ENCODE results near the gene LYZ. TPM values are rescaled to one million over a fixed set of nuclear protein-coding genes. Genes with fewer than 3 reads are reported as not detected.
A peak's percentile ranks its signal among the peaks of the same experiment; 100 is the strongest.
"Not testable (repeated sequence)": the region's sequence is repeated elsewhere in the genome, so short reads cannot be mapped to it uniquely, and the experiment has no call there.

Gene LYZ
- total RNA-seq: 11.3 TPM
- 10 to 100 TPM; 23.0 to 80.7 (median 34.9) TPM for polyA plus RNA-seq (ENCODE audit: insufficient read depth in 1 of 8, insufficient read length in 8 of 8, low replicate concordance in 1 of 8)
- long read RNA-seq, donor 1, partial matches to known transcripts: 0 of 2 reads
- long read RNA-seq, donor 1, other reads (novel, unspliced or antisense): 0 of 2 reads
- long read RNA-seq, donor 2, partial matches to known transcripts: 0 of 1 reads
- long read RNA-seq, donor 2, other reads (novel, unspliced or antisense): 0 of 1 reads
- long read RNA-seq, donor 3, partial matches to known transcripts: 0 of 4 reads
- long read RNA-seq, donor 3, other reads (novel, unspliced or antisense): 0 of 4 reads
- long read RNA-seq, donor 4, transcript LYZ-201 (4 exons, 1,530 nt): major isoform, 16 of 16 reads
- long read RNA-seq, donor 4, partial matches to known transcripts: 0 of 16 reads
- long read RNA-seq, donor 4, other reads (novel, unspliced or antisense): 0 of 16 reads
- long read RNA-seq, donor 5, partial matches to known transcripts: 0 of 3 reads
- long read RNA-seq, donor 5, other reads (novel, unspliced or antisense): 0 of 3 reads
- long read RNA-seq, donor 6, transcript LYZ-201 (4 exons, 1,530 nt): major isoform, 11 of 11 reads
- long read RNA-seq, donor 6, partial matches to known transcripts: 0 of 11 reads
- long read RNA-seq, donor 6, other reads (novel, unspliced or antisense): 0 of 11 reads
- long read RNA-seq, donor 7, transcript LYZ-201 (4 exons, 1,530 nt): major isoform, 23 of 24 reads
- long read RNA-seq, donor 7, partial matches to known transcripts: 0 of 24 reads
- long read RNA-seq, donor 7, other reads (novel, unspliced or antisense): 0 of 24 reads
- long read RNA-seq, donor 8, partial matches to known transcripts: 0 of 4 reads
- long read RNA-seq, donor 8, other reads (novel, unspliced or antisense): 0 of 4 reads
- long read RNA-seq, donor 9, partial matches to known transcripts: 0 of 4 reads
- long read RNA-seq, donor 9, other reads (novel, unspliced or antisense): 0 of 4 reads
- long read RNA-seq, donor 10, transcript LYZ-201 (4 exons, 1,530 nt): major isoform, 9 of 9 reads
- long read RNA-seq, donor 10, partial matches to known transcripts: 0 of 9 reads
- long read RNA-seq, donor 10, other reads (novel, unspliced or antisense): 0 of 9 reads
- long read RNA-seq, donor 11, partial matches to known transcripts: 0 of 2 reads
- long read RNA-seq, donor 11, other reads (novel, unspliced or antisense): 0 of 2 reads

DNA sequence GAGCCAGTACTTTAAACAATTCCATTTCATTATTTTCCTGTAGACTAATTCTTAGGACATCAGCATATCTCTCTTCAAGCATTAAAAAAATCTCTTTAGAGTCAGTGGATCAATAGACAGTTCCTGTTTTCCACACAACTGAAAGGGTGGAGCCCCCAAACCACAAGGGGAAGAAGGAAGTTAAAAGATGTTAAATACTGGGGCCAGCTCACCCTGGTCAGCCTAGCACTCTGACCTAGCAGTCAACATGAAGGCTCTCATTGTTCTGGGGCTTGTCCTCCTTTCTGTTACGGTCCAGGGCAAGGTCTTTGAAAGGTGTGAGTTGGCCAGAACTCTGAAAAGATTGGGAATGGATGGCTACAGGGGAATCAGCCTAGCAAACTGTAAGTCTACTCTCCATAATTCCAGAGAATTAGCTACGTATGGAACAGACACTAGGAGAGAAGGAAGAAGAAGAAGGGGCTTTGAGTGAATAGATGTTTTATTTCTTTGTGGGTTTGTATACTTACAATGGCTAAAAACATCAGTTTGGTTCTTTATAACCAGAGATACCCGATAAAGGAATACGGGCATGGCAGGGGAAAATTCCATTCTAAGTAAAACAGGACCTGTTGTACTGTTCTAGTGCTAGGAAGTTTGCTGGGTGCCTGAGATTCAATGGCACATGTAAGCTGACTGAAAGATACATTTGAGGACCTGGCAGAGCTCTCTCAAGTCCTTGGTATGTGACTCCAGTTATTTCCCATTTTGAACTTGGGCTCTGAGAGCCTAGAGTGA, at the start of gene LYZ:
TSS of gene LYZ (plus strand) at position 220 of the 777 bp plus-strand sequence. CDS start at position 248, 28 bp downstream.
- peak; percentile 46 for DNase-seq
- Histone ChIP-seq H3K4me1 (ENCODE audit: control insufficient read depth, insufficient read depth, low read length) (no peaks in the 10 kb centered on the region), H3K27me3 (ENCODE audit: control insufficient read depth, insufficient read depth, low read length) (no peaks in the 10 kb centered on the region), H3K9me3 (replicated peaks; ENCODE audit: control insufficient read depth, low read depth, low read length) (no peaks in the 10 kb centered on the region), H3K27ac (ENCODE audit: low read length) (no peak within 1 kb of the TSS), H3K4me3 (ENCODE audit: low read length) (no peak within 1 kb of the TSS), H3K36me3 (ENCODE audit: control insufficient read depth, insufficient read depth, low read length) (no peaks in the 10 kb centered on the region)
- 100% methylated on average over 2 of the region's 4 CpGs for WGBS (ENCODE audit: insufficient coverage)

DNA sequence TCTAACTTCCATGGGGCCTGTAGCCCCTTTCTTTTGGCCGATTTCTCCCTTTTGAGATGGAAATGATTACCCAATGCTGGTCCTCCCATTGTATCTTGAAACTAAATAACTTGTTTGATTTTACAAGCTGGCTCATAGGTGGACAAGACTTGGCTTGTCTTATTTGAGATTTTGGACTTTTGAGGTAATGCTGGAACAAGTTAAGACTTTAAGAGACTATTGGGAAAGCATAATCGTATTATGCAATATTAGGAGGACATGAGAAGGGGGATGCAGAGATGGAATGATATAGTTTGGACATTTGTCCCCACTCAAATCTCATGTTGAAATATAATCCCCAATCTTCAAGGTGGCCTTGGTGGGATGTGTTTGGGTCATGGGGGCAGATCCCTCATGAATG, 49.2 kb upstream of the LYZ start:
- H3K36me3 ChIP-seq (ENCODE audit: control insufficient read depth, insufficient read depth, low read length): no peaks in the 10 kb centered on the region
- no CpG with 5 or more reads among the region's 2 CpGs for WGBS (ENCODE audit: insufficient coverage)

DNA sequence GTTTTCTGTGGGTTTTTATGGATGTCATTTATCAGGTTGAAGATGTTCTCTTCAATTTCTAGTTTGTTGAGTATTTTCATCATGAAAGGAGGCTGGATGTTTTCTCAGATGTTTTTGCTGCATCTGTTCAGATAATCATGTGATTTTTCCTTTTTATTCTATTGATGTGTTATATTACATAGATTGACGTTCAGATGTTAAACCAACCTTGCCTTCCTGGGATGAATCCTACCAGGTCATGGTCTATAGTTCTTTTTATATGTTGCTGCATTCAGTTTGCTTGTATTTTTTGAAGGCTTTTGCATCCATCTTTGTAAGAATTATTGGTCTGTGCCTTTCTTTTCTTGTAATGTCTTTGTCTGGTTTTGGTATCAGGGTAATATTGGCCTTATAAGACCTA, 43.9 kb upstream of the LYZ start:
- no peak overlapping the region for H3K27ac ChIP-seq (ENCODE audit: low read length)
- H3K9me3 ChIP-seq (replicated peaks; ENCODE audit: control insufficient read depth, low read depth, low read length): no peaks in the 10 kb centered on the region
- no peaks in the 10 kb centered on the region for H3K27me3 ChIP-seq (ENCODE audit: control insufficient read depth, insufficient read depth, low read length)
- H3K36me3 ChIP-seq (ENCODE audit: control insufficient read depth, insufficient read depth, low read length): no peaks in the 10 kb centered on the region
- H3K4me1 ChIP-seq (ENCODE audit: control insufficient read depth, insufficient read depth, low read length): no peaks in the 10 kb centered on the region
- no peak overlapping the region for H3K4me3 ChIP-seq (ENCODE audit: low read length)
- no peak for DNase-seq
- no CpG with 5 or more reads among the region's 1 CpG for WGBS (ENCODE audit: insufficient coverage)

More for the DNA sequence above, 49.2 kb upstream of the LYZ start:
- Histone ChIP-seq H3K9me3 (replicated peaks; ENCODE audit: control insufficient read depth, low read depth, low read length) (no peaks in the 10 kb centered on the region), H3K4me1 (ENCODE audit: control insufficient read depth, insufficient read depth, low read length) (no peaks in the 10 kb centered on the region), H3K4me3 (ENCODE audit: low read length) (no peak overlapping the region), H3K27me3 (ENCODE audit: control insufficient read depth, insufficient read depth, low read length) (no peaks in the 10 kb centered on the region), H3K27ac (ENCODE audit: low read length) (no peak overlapping the region)
- no peak for DNase-seq

- Histone ChIP-seq H3K9me3 (replicated peaks; ENCODE audit: control insufficient read depth, low read depth, low read length) (no peaks in the 10 kb centered on the region), H3K27ac (ENCODE audit: low read length) (no peak overlapping the region), H3K4me3 (ENCODE audit: low read length) (no peak overlapping the region), H3K4me1 (ENCODE audit: control insufficient read depth, insufficient read depth, low read length) (no peaks in the 10 kb centered on the region), H3K36me3 (ENCODE audit: control insufficient read depth, insufficient read depth, low read length) (no peaks in the 10 kb centered on the region), H3K27me3 (ENCODE audit: control insufficient read depth, insufficient read depth, low read length) (no peaks in the 10 kb centered on the region)
- no peak for DNase-seq
- no CpG with 5 or more reads among the region's 3 CpGs for WGBS (ENCODE audit: insufficient coverage)
Observed at GRCh38 chr12:69309461-69309860, 38.7 kb upstream of the LYZ start.

- Histone ChIP-seq H3K27ac (ENCODE audit: low read length) (no peak overlapping the region), H3K36me3 (ENCODE audit: control insufficient read depth, insufficient read depth, low read length) (no peaks in the 10 kb centered on the region), H3K27me3 (ENCODE audit: control insufficient read depth, insufficient read depth, low read length) (no peaks in the 10 kb centered on the region), H3K4me3 (ENCODE audit: low read length) (no peak overlapping the region), H3K4me1 (ENCODE audit: control insufficient read depth, insufficient read depth, low read length) (no peaks in the 10 kb centered on the region), H3K9me3 (replicated peaks; ENCODE audit: control insufficient read depth, low read depth, low read length) (no peaks in the 10 kb centered on the region)
- WGBS (ENCODE audit: insufficient coverage): no CpG with 5 or more reads among the region's 3 CpGs
- no peak for DNase-seq
Observed at GRCh38 chr12:69313209-69313608, 35.0 kb upstream of the LYZ start.

DNA sequence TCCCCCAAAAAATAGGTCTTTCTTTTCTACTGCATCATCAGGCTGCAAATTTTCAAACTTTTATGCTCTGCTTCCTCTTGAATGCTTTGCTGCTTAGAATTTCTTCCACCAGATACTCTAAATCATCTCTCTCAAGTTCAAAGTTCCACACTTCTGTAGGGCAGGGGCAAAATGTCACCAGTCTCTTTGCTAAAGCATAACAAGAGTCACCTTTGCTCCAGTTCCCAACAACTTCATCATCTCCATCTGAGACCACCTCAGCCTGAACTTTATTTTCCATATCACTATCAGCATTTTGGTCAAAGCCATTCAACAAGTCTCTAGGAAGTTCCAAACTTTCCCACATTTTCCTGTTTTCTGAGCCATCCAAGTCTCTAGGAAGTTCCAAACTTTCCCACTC, 31.4 kb upstream of the LYZ start:
- not testable (repeated sequence) for H3K27ac ChIP-seq (ENCODE audit: low read length); H3K36me3 ChIP-seq (ENCODE audit: control insufficient read depth, insufficient read depth, low read length); H3K9me3 ChIP-seq (replicated peaks; ENCODE audit: control insufficient read depth, low read depth, low read length); H3K4me3 ChIP-seq (ENCODE audit: low read length); DNase-seq; H3K4me1 ChIP-seq (ENCODE audit: control insufficient read depth, insufficient read depth, low read length); H3K27me3 ChIP-seq (ENCODE audit: control insufficient read depth, insufficient read depth, low read length)

DNA sequence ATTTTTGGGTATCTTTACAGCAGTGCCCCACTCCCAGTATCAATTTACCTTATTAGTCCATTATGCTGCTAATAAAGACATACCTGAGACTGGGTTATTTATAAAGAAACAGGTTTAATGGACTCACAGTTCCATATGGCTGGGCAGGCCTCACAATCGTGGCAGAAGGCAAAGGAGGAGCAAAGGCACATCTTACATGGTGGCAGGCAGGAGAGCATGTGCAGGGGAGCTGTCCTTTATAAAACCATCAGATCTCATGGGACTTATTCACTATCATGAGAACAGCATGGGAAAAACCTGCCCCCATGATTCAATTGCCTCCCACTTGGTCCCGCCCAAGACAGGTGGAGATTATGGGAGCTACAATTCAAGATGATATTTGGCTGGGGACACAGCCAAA, 30.9 kb upstream of the LYZ start:
- no CpG with 5 or more reads among the region's 2 CpGs for WGBS (ENCODE audit: insufficient coverage)
- not testable (repeated sequence) for H3K27ac ChIP-seq (ENCODE audit: low read length); H3K36me3 ChIP-seq (ENCODE audit: control insufficient read depth, insufficient read depth, low read length); H3K27me3 ChIP-seq (ENCODE audit: control insufficient read depth, insufficient read depth, low read length); DNase-seq; H3K9me3 ChIP-seq (replicated peaks; ENCODE audit: control insufficient read depth, low read depth, low read length); H3K4me1 ChIP-seq (ENCODE audit: control insufficient read depth, insufficient read depth, low read length); H3K4me3 ChIP-seq (ENCODE audit: low read length)

GRCh38 chr12:69318225-69318624, 30.0 kb upstream of the LYZ start:
- WGBS (ENCODE audit: insufficient coverage): no CpG with 5 or more reads among the region's 2 CpGs

GRCh38 chr12:69321351-69321750, 26.8 kb upstream of the LYZ start:
- Histone ChIP-seq H3K27ac (ENCODE audit: low read length) (no peak overlapping the region), H3K9me3 (replicated peaks; ENCODE audit: control insufficient read depth, low read depth, low read length) (no peaks in the 10 kb centered on the region), H3K27me3 (ENCODE audit: control insufficient read depth, insufficient read depth, low read length) (no peaks in the 10 kb centered on the region), H3K4me1 (ENCODE audit: control insufficient read depth, insufficient read depth, low read length) (no peaks in the 10 kb centered on the region), H3K4me3 (ENCODE audit: low read length) (no peak overlapping the region), H3K36me3 (ENCODE audit: control insufficient read depth, insufficient read depth, low read length) (no peaks in the 10 kb centered on the region)
- 100% methylated on average over 1 of the region's 1 CpG for WGBS (ENCODE audit: insufficient coverage)
- DNase-seq: no peak

More at GRCh38 chr12:69318225-69318624, 30.0 kb upstream of the LYZ start:
- Histone ChIP-seq H3K36me3 (ENCODE audit: control insufficient read depth, insufficient read depth, low read length) (no peaks in the 10 kb centered on the region), H3K9me3 (replicated peaks; ENCODE audit: control insufficient read depth, low read depth, low read length) (no peaks in the 10 kb centered on the region), H3K4me3 (ENCODE audit: low read length) (no peak overlapping the region), H3K27me3 (ENCODE audit: control insufficient read depth, insufficient read depth, low read length) (no peaks in the 10 kb centered on the region), H3K27ac (ENCODE audit: low read length) (no peak overlapping the region), H3K4me1 (ENCODE audit: control insufficient read depth, insufficient read depth, low read length) (no peaks in the 10 kb centered on the region)
- no peak for DNase-seq
